Activated CD4-positive, alpha-beta T cell treated with anti-CD3 and anti-CD28 coated beads, Interleukin-2, amount 50 U/mL, for 24 hours (primary cell): ENCODE measurements around the gene FAT1.

Source experiments
- DNase-seq, 2 donors: peaks; one replicate each; pipeline ENCODE4 v3.0.0-alpha.2; 2020; ENCODE audit warnings: low read depth in 1 of 2, low spot score in 1 of 2

The FAT1 gene

GRCh38 chr4:186752325-186752724 lies 28.7 kb upstream of the FAT1 start:
- no peak for DNase-seq

GRCh38 chr4:186749611-186750281 lies 26.1 kb upstream of the FAT1 start:
- DNase-seq: no peak

GRCh38 chr4:186746581-186746980 lies 22.9 kb upstream of the FAT1 start:
- DNase-seq: no peak

- no peak for DNase-seq
Observed at GRCh38 chr4:186743261-186743660, 19.6 kb upstream of the FAT1 start.

GRCh38 chr4:186740822-186741221 lies 17.2 kb upstream of the FAT1 start:
- DNase-seq: no peak

GRCh38 chr4:186739802-186740434 lies 16.3 kb upstream of the FAT1 start:
- DNase-seq: no peak

GRCh38 chr4:186739317-186739716 lies 15.7 kb upstream of the FAT1 start:
- no peak for DNase-seq

GRCh38 chr4:186738421-186738820 lies 14.8 kb upstream of the FAT1 start:
- DNase-seq: no peak

- DNase-seq: no peak
Observed at GRCh38 chr4:186737427-186737826, 13.8 kb upstream of the FAT1 start.

- no peak for DNase-seq
Observed at GRCh38 chr4:186736466-186736865, 12.8 kb upstream of the FAT1 start.

- DNase-seq: no peak
Observed at GRCh38 chr4:186734251-186734650, 10.6 kb upstream of the FAT1 start.

- no peak for DNase-seq
Observed at GRCh38 chr4:186733778-186734177, 10.1 kb upstream of the FAT1 start.

GRCh38 chr4:186730621-186731020 lies 7.0 kb upstream of the FAT1 start:
- no peak for DNase-seq

- no peak for DNase-seq
Observed at GRCh38 chr4:186729856-186730255, 6.2 kb upstream of the FAT1 start.

- DNase-seq: no peak
Observed at GRCh38 chr4:186728631-186729271, 5.1 kb upstream of the FAT1 start.

- no peak for DNase-seq
Observed at GRCh38 chr4:186727977-186728519, 4.4 kb upstream of the FAT1 start.

- no peak for DNase-seq
Observed at GRCh38 chr4:186727169-186727976, 3.7 kb upstream of the FAT1 start.

GRCh38 chr4:186726426-186727168 lies 2.9 kb upstream of the FAT1 start:
- no peak for DNase-seq

GRCh38 chr4:186725469-186726425 lies 2.1 kb upstream of the FAT1 start:
- DNase-seq: no peak
